Left ventricle myocardium inferior (tissue), 1 donor: ENCODE data around the gene TSPAN15. TPM values are rescaled to one million over a fixed set of nuclear protein-coding genes. Genes with fewer than 3 reads are reported as not detected.
A peak's percentile ranks its signal among the peaks of the same experiment; 100 is the strongest.

Experiments used
- DNase-seq: peaks from one replicate; pipeline ENCODE4 v3.0.0-alpha.2; 2020
- H3K27ac ChIP-seq: fragments of 200-600 bp; replicated peaks from 2 replicates; pipeline ENCODE4 v1.8.0; 2021
- H3K27me3 ChIP-seq: fragments of 200-600 bp; 2 replicates; pipeline ENCODE4 v1.8.0; 2021; ENCODE audit warnings: low read depth
- H3K36me3 ChIP-seq: fragments of 200-600 bp; 2 replicates; pipeline ENCODE4 v1.8.0; 2021
- H3K4me1 ChIP-seq: fragments of 200-600 bp; 2 replicates; pipeline ENCODE4 v1.8.0; 2021
- H3K4me3 ChIP-seq: fragments of 200-600 bp; 2 replicates; pipeline ENCODE4 v1.8.0; 2021; ENCODE audit warnings: mild to moderate bottlenecking, moderate library complexity
- H3K9me3 ChIP-seq: fragments of 200-600 bp; replicated peaks from 2 replicates; pipeline ENCODE4 v1.8.0; 2021
- intact Hi-C: fragments of 100-400 bp; cut with micrococcal nuclease; formaldehyde crosslinking; loops from one replicate; pipeline ENCODE4 v1.11.0; 2022
- total RNA-seq: library from RNA; stranded (reverse); fragmentation: NEBNext Ultra II Directional; extraction: Animal tissue kit (Norgen Biotek cat#: 25700); gene quantifications from one replicate; pipeline ENCODE4 v1.2.1, GENCODE V29; 2021
- TF ChIP-seq, protein P1 (sequence below): fragments of 200-600 bp; IDR thresholded peaks from 2 replicates; pipeline ENCODE4 v1.8.0; 2021; ENCODE audit warnings: antibody characterized with exemption, mild to moderate bottlenecking, borderline replicate concordance
- donor health status: DM: no; HTN: yes; CAD: no; lungs with severe emphysema.

The TSPAN15 gene
- total RNA-seq, 1 donor from 2014 or later = 6.8 TPM

DNA sequence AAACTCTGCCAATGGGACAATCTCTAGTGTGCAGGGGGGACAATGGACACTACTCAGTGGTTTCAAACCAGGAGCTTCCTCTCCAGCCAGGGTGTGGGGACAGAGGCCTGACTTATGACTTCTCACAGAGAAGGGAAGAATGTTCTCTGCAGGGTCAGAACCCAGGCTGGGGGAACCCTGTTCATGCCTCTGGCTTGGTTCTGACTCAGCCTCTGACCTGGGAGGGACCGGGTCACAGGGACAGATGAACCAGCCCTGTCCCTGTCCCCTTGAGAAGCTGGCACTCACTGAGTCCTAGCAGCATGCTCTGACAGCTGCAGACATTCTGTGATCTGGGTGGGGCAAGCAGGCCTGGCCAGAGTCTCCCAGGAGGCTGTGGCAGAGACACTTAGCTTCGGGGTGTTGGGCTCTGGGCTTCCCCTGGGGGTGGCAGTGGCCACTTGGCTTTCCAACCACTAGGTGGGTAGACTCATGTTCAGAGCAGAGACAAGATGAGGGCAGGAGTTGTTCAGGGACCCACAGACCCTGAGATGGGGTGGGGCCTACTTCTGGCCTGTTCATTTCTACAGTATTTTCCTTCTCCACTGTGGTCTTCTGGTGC, 13.6 kb downstream of the TSPAN15 start:
- Histone ChIP-seq H3K9me3 (no peaks in the 10 kb centered on the region), H3K27me3 (no peaks in the 10 kb centered on the region), H3K36me3 (no peaks in the 10 kb centered on the region), H3K27ac (peak overlapping the region; percentile 91), H3K4me3 (no peak overlapping the region), H3K4me1 (peaks cover 89% of the 10 kb centered on the region)
- no peak for DNase-seq
- intact Hi-C loops = no loop called here
- TF ChIP-seq, protein P1, sequence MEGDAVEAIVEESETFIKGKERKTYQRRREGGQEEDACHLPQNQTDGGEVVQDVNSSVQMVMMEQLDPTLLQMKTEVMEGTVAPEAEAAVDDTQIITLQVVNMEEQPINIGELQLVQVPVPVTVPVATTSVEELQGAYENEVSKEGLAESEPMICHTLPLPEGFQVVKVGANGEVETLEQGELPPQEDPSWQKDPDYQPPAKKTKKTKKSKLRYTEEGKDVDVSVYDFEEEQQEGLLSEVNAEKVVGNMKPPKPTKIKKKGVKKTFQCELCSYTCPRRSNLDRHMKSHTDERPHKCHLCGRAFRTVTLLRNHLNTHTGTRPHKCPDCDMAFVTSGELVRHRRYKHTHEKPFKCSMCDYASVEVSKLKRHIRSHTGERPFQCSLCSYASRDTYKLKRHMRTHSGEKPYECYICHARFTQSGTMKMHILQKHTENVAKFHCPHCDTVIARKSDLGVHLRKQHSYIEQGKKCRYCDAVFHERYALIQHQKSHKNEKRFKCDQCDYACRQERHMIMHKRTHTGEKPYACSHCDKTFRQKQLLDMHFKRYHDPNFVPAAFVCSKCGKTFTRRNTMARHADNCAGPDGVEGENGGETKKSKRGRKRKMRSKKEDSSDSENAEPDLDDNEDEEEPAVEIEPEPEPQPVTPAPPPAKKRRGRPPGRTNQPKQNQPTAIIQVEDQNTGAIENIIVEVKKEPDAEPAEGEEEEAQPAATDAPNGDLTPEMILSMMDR = no peak

DNA sequence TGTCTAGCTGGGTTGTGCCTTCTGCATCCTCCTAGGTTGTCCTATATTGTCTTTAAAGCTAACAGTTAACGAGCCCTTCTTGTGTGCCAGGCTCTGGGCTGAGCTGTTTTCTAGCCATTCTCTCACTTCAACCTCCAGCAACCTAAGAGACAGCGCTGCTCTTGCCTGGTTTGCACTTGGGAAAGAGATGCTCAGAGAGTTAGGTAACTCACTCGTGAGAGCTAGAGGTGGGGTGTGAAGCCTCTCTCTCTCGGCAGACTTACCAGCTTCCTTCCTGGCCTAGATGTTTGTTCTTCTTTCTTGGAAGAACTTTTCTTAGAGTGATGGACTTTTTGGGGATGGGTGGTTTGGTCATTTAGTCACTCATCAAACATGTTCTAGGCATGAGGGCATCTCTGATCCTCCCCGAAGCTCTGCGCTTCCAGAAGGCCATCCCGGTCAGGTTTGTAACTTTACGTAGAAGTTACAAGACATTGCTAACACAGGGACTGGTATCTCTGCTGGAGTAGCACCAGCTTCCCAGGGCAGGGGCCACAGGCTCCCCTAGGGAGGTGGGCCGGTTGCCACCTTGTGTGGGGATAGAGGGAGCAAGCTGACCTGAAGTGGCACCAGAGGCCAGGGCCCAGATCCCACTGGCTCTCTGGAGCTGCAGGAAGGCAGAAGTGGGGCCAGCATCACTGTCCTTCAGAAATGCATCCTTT, 14.3 kb downstream of the TSPAN15 start:
- intact Hi-C loops = no loop called here
- no peak overlapping the region for H3K4me3 ChIP-seq
- no peaks in the 10 kb centered on the region for H3K36me3 ChIP-seq
- no peak for DNase-seq
- TF ChIP-seq, protein P1 = no peak
- H3K4me1 ChIP-seq = peaks cover 89% of the 10 kb centered on the region
- no peaks in the 10 kb centered on the region for H3K27me3 ChIP-seq
- no peaks in the 10 kb centered on the region for H3K9me3 ChIP-seq
- peak overlapping the region; percentile 91 for H3K27ac ChIP-seq

DNA sequence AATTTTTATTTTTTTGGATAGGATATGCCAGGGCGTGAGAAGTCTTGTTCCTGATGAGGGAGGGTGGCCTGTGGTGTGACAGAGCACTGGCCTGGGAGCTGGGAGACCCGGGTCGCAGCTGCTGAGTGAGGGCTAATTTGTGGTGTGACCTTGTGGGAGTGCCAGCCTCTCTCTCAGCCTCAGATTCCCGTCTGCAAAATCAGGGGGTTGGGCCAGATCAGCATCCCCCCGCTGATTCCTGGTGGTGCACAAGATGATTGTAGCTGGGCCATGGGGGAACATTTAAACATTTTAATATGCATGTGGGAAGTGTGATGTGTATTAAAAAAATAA, 14.9 kb downstream of the TSPAN15 start:
- Histone ChIP-seq H3K36me3 (no peaks in the 10 kb centered on the region), H3K27me3 (no peaks in the 10 kb centered on the region), H3K4me3 (no peak overlapping the region), H3K9me3 (no peaks in the 10 kb centered on the region), H3K4me1 (peaks cover 87% of the 10 kb centered on the region), H3K27ac (peak overlapping the region; percentile 91)
- DNase-seq = no peak
- TF ChIP-seq, protein P1 = no peak
- intact Hi-C loops = no loop called here

DNA sequence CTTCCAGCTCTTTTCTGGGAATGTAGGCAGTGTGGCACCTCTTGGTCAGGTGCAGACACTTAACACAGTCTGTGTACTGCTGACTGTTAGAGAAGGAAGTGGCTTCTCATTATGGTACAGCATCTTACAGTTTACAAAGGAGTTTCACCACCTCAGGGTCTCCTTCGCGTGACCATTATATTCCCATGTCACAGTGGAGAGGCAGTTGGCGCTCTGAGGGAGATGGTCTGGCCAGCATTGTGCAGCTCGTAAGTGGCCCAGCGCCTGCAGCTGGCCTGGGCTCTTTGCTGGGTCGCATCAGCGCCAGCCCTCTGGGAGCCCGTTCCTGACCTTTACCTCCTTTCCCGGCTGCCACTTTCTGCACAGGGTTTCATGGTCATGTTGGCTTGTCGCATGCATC, 15.4 kb downstream of the TSPAN15 start:
- Histone ChIP-seq H3K4me1 (peaks cover 81% of the 10 kb centered on the region), H3K36me3 (no peaks in the 10 kb centered on the region), H3K9me3 (no peaks in the 10 kb centered on the region), H3K4me3 (no peak overlapping the region), H3K27me3 (no peaks in the 10 kb centered on the region), H3K27ac (peak overlapping the region; percentile 91)
- TF ChIP-seq, protein P1 = no peak
- DNase-seq = no peak
- intact Hi-C loops = no loop called here

DNA sequence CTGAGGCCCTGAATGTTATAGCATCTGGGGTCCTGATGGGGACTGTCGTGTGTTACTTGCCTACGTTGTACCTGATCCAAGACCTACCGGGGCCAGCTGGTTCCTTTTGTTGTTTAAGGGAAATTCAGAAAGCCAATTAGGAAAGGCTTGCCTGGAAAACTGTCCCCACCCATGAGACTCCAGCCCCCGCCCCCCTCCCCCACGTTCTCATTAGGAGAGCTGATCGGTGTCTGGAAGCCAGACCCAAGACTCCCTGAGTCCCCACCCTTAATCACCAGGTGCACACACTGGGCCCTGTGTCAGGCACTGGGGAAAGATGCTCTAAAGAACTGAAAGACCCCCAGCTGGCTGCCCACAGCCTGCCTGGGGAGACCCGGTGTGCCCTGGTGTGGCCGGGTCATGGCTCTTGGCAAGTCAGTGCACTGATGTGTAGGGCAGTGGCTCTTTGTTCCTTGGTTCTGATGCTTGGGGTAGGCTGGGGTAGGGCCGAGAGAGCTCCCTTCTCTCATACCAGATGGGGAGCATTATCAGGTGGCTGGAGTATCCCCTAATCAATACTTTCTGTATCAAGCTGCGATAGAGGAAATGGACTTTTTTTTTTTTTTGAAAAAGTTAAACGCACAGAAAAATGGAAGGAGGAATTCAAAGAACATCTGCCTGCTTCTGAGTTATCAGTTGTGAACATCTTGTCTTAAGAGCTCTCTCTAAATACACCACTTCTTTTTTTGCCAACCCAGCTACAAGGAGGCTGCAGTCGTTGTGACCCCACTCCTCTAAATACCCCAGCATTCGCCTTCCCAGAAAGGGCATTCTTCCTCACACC, 16.9 kb downstream of the TSPAN15 start:
- Histone ChIP-seq H3K9me3 (no peaks in the 10 kb centered on the region), H3K4me3 (peak overlapping the region; percentile 29), H3K4me1 (peaks cover 81% of the 10 kb centered on the region), H3K27me3 (no peaks in the 10 kb centered on the region), H3K27ac (peak overlapping the region; percentile 91), H3K36me3 (no peaks in the 10 kb centered on the region)
- intact Hi-C loops = no loop called here
- TF ChIP-seq, protein P1 = no peak
- no peak for DNase-seq
